DND-41 (cell line): ENCODE data around the gene SLC30A9.

Experiments used
- ATAC-seq: fragments of 200-7000 bp; cut with Tn5 transposase; 3 replicates; pipeline ENCODE4 v1.9.1; 2021; ENCODE audit warnings: low read depth; ENCODE audit not compliant: insufficient read depth
- DNase-seq: peaks from one replicate; pipeline ENCODE4 v3.0.0-alpha.2; 2020
- H2AFZ ChIP-seq: 2 replicates; pipeline ENCODE4 v1.6.0; 2012; ENCODE audit warnings: low read depth, low read length
- H3K27ac ChIP-seq: 2 replicates; pipeline ENCODE4 v1.5.1; 2012; ENCODE audit warnings: low read length, inconsistent platforms
- H3K27me3 ChIP-seq: fragments of 200-600 bp; sonication (generic); 2 replicates; pipeline ENCODE4 v1.6.0; 2012; ENCODE audit warnings: low read length, mild to moderate bottlenecking, inconsistent platforms; ENCODE audit not compliant: insufficient read depth, poor library complexity
- H3K36me3 ChIP-seq: 2 replicates; pipeline ENCODE4 v1.5.1; 2012; ENCODE audit warnings: low read length, inconsistent platforms; ENCODE audit not compliant: insufficient read depth
- H3K4me1 ChIP-seq: 2 replicates; pipeline ENCODE4 v1.5.1; 2012; ENCODE audit warnings: mild to moderate bottlenecking, low read length; ENCODE audit not compliant: insufficient read depth
- H3K4me2 ChIP-seq: 2 replicates; pipeline ENCODE4 v1.6.0; 2012; ENCODE audit warnings: mild to moderate bottlenecking, moderate library complexity, low read length, inconsistent platforms; ENCODE audit not compliant: insufficient read depth
- H3K4me3 ChIP-seq, 2 experiments: fragments of 200-600 bp in 1 of 2; shearing (Covaris generic) in 1 of 2; 2 replicates each; pipeline ENCODE4 v1.5.1; 2012 to 2016; ENCODE audit warnings: inconsistent platforms in 2 of 2, low read length in 2 of 2, mild to moderate bottlenecking in 2 of 2, low read depth in 1 of 2, moderate library complexity in 1 of 2
- H3K79me2 ChIP-seq: 2 replicates; pipeline ENCODE4 v1.6.0; 2012; ENCODE audit warnings: low read length, inconsistent platforms; ENCODE audit not compliant: insufficient read depth
- H3K9ac ChIP-seq: 2 replicates; pipeline ENCODE4 v1.6.0; 2012; ENCODE audit warnings: low read depth, mild to moderate bottlenecking, inconsistent platforms, low read length, moderate library complexity
- H3K9me3 ChIP-seq: 2 replicates; pipeline ENCODE4 v1.5.1; 2012; ENCODE audit warnings: low read length, moderate library complexity, mild to moderate bottlenecking, inconsistent platforms; ENCODE audit not compliant: insufficient read depth, severe bottlenecking
- H4K20me1 ChIP-seq: 2 replicates; pipeline ENCODE4 v1.6.0; 2012; ENCODE audit warnings: low read length; ENCODE audit not compliant: insufficient read depth
- EZH2 ChIP-seq: IDR thresholded peaks from 3 replicates; pipeline ENCODE4 v1.6.1; 2012; ENCODE audit warnings: borderline replicate concordance, low read depth, mild to moderate bottlenecking, moderate library complexity, low read length, inconsistent platforms; ENCODE audit not compliant: severe bottlenecking
- TF ChIP-seq, protein P1 (sequence below): IDR thresholded peaks from 2 replicates; pipeline ENCODE4 v1.5.1; 2012; ENCODE audit warnings: borderline replicate concordance, low read length, moderate library complexity, mild to moderate bottlenecking; ENCODE audit not compliant: poor library complexity, severe bottlenecking; ENCODE audit errors: extremely low read depth

SLC30A9 gene

DNA sequence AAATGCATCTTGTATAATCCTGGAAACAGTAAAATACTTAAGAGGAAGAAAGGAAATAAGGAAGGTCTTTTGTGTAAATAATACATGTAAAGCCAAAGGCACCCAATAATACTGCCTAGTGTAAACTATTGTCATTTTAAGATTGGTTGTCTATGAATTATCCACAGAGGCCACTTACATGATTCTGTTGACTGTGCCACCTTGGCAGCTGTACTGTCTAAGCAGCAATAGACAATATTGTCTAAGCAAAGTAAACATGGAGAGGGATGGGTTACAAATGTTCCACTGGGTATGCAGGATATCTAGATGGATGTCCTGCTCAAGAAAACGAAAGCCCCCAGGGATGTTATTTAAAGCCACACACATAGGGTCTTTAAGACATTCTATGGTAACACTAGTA is 142.7 kb downstream of the SLC30A9 start:
- Histone ChIP-seq H3K9ac (no peak overlapping the region), H3K4me3 (no peak overlapping the region), H3K4me1 (no peaks in the 10 kb centered on the region), H3K36me3 (no peaks in the 10 kb centered on the region), H3K79me2 (no peaks in the 10 kb centered on the region), H3K27me3 (no peaks in the 10 kb centered on the region), H2AFZ (no peak overlapping the region), H3K27ac (no peak overlapping the region), H3K9me3 (no peaks in the 10 kb centered on the region), H4K20me1 (no peaks in the 10 kb centered on the region), H3K4me2 (no peak overlapping the region)
- TF ChIP-seq, protein P1, sequence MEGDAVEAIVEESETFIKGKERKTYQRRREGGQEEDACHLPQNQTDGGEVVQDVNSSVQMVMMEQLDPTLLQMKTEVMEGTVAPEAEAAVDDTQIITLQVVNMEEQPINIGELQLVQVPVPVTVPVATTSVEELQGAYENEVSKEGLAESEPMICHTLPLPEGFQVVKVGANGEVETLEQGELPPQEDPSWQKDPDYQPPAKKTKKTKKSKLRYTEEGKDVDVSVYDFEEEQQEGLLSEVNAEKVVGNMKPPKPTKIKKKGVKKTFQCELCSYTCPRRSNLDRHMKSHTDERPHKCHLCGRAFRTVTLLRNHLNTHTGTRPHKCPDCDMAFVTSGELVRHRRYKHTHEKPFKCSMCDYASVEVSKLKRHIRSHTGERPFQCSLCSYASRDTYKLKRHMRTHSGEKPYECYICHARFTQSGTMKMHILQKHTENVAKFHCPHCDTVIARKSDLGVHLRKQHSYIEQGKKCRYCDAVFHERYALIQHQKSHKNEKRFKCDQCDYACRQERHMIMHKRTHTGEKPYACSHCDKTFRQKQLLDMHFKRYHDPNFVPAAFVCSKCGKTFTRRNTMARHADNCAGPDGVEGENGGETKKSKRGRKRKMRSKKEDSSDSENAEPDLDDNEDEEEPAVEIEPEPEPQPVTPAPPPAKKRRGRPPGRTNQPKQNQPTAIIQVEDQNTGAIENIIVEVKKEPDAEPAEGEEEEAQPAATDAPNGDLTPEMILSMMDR = no peak
- no peak for TF ChIP-seq EZH2
- no peak for ATAC-seq
- no peak for DNase-seq

DNA sequence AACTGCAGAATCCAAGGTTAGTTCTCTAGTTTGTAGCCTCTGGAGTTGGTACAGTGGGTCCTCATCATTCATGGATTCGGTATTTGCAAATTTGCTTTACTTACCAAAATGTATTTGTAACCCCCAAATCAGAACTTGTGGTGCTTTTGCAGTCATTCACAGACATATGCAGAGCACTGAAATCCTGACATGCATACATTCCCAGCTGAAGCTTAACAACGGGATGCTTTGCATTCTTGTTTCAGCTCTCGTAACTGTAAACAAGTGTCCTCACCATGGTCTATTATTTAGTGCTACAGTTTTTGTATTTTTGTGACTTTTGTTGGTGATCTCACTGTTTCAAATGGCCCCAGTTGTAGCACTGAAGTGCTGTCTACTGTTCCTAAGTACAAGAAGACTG is 146.0 kb downstream of the SLC30A9 start:
- no peaks in the 10 kb centered on the region for H3K36me3 ChIP-seq
- H4K20me1 ChIP-seq = no peaks in the 10 kb centered on the region
- TF ChIP-seq, protein P1 = no peak
- TF ChIP-seq EZH2 = no peak
- no peak overlapping the region for H3K9ac ChIP-seq
- H3K79me2 ChIP-seq = no peaks in the 10 kb centered on the region
- no peak overlapping the region for H3K4me2 ChIP-seq
- no peak overlapping the region for H3K4me3 ChIP-seq
- no peaks in the 10 kb centered on the region for H3K4me1 ChIP-seq
- DNase-seq (no peak), ATAC-seq (no peak)
- H3K27me3 ChIP-seq = no peaks in the 10 kb centered on the region
- no peak overlapping the region for H3K27ac ChIP-seq
- H3K9me3 ChIP-seq = no peaks in the 10 kb centered on the region
- H2AFZ ChIP-seq = no peak overlapping the region
